Endothelial cell of umbilical vein (primary cell): ENCODE data around the gene KRT17. TPM values are rescaled to one million over a fixed set of nuclear protein-coding genes. Genes with fewer than 3 reads are reported as not detected.

Experiments
- BruUV-seq: library from RNA; stranded (reverse); fragments of 400-500 nt; replicated peaks from 2 replicates; lab custom pipeline; 2021; lab: Mats Ljungman, UMichigan
- CTCF ChIA-PET: fragments of 300-600, 350-600 bp; sonication (Branson Sonifier 250); formaldehyde crosslinking; loops from one replicate; lab custom pipeline; 2021; ENCODE audit warnings: antibody characterized with exemption, inconsistent platforms; lab: Charles Lee
- POLR2A ChIA-PET: fragments of 300-600, 350-600 bp; sonication (Branson Sonifier 250); formaldehyde crosslinking; loops from one replicate; lab custom pipeline; 2021; ENCODE audit warnings: antibody characterized with exemption, inconsistent platforms; lab: Charles Lee
- DNase-seq: peaks from one replicate; pipeline ENCODE4 v3.0.0-alpha.2; 2011; ENCODE audit warnings: low read depth, low spot score
- FAIRE-seq: peaks from 2 replicates; lab custom pipeline; 2011; peaks lifted over from hg19 to GRCh38; lab: Jason Lieb, UNC
- H2AFZ ChIP-seq: 2 replicates; pipeline ENCODE4 v1.6.0; 2012; ENCODE audit warnings: low read depth, low read length, control low read depth, inconsistent platforms
- H3K27ac ChIP-seq: 2 replicates; pipeline ENCODE4 v1.5.1; 2011; ENCODE audit warnings: low read depth, mild to moderate bottlenecking, control low read depth, low read length, moderate library complexity; ENCODE audit not compliant: insufficient read depth
- H3K27me3 ChIP-seq, 2 experiments: 2 replicates each; pipeline versions ENCODE4 v1.6.0 to v1.6.1; 2011; ENCODE audit warnings: low read length in 2 of 2, mixed read lengths in 1 of 2; ENCODE audit not compliant: control insufficient read depth in 2 of 2, insufficient read depth in 2 of 2
- H3K36me3 ChIP-seq, 2 experiments: 2 replicates in 1 of 2; 3 replicates in 1 of 2; pipeline ENCODE4 v1.5.1; 2011; ENCODE audit warnings: low read length in 2 of 2, mild to moderate bottlenecking in 1 of 2, moderate library complexity in 1 of 2; ENCODE audit not compliant: control insufficient read depth in 2 of 2, insufficient read depth in 2 of 2; ENCODE audit errors: extremely low read depth in 1 of 2
- H3K4me1 ChIP-seq: 3 replicates; pipeline ENCODE4 v1.5.1; 2011; ENCODE audit warnings: mild to moderate bottlenecking, low read length; ENCODE audit not compliant: control insufficient read depth, insufficient read depth; ENCODE audit errors: extremely low read depth
- H3K4me2 ChIP-seq: 2 replicates; pipeline ENCODE4 v1.6.1; 2011; ENCODE audit warnings: low read length, control low read depth, mixed read lengths; ENCODE audit not compliant: insufficient read depth
- H3K4me3 ChIP-seq, 3 experiments: fragments of 200-600 bp in 1 of 3; sonication (generic), shearing (Covaris generic) in 1 of 3; replicated peaks in 1 of 3; 2 replicates each; pipeline ENCODE4 v1.5.1; 2011 to 2016; ENCODE audit warnings: control low read depth in 3 of 3, low read length in 3 of 3, mild to moderate bottlenecking in 2 of 3, inconsistent platforms in 1 of 3, low read depth in 1 of 3, moderate library complexity in 1 of 3; ENCODE audit not compliant: insufficient read depth in 1 of 3
- H3K79me2 ChIP-seq: 2 replicates; pipeline ENCODE4 v1.6.0; 2012; ENCODE audit warnings: low read length, inconsistent platforms; ENCODE audit not compliant: control insufficient read depth, insufficient read depth
- H3K9ac ChIP-seq: replicated peaks from 2 replicates; pipeline ENCODE3; 2011; ENCODE audit warnings: low read length, control low read depth; ENCODE audit not compliant: insufficient read depth; ENCODE audit errors: extremely low read depth
- H3K9me1 ChIP-seq: replicated peaks from 3 replicates; pipeline ENCODE4 v1.6.0; 2011; ENCODE audit warnings: mild to moderate bottlenecking, low read length; ENCODE audit not compliant: control insufficient read depth, insufficient read depth; ENCODE audit errors: extremely low read depth
- H3K9me3 ChIP-seq: replicated peaks from 2 replicates; pipeline ENCODE4 v1.5.1; 2012; ENCODE audit warnings: low read length, inconsistent platforms; ENCODE audit not compliant: control insufficient read depth, insufficient read depth
- H4K20me1 ChIP-seq: replicated peaks from 2 replicates; pipeline ENCODE3; 2011; ENCODE audit warnings: mild to moderate bottlenecking, low read length; ENCODE audit not compliant: control insufficient read depth, insufficient read depth; ENCODE audit errors: extremely low read depth
- EZH2 ChIP-seq: IDR thresholded peaks from 2 replicates; pipeline ENCODE4 v1.6.1; 2012; ENCODE audit warnings: borderline replicate concordance, low read depth, mild to moderate bottlenecking, moderate library complexity, low read length, inconsistent platforms; ENCODE audit not compliant: severe bottlenecking
- JUN ChIP-seq: IDR thresholded peaks from 2 replicates; pipeline ENCODE4 v1.6.1; 2011; ENCODE audit warnings: borderline replicate concordance, low read depth; ENCODE audit not compliant: insufficient read length, insufficient read depth
- MAX ChIP-seq: IDR thresholded peaks from 2 replicates; pipeline ENCODE4 v1.6.1; 2011; ENCODE audit not compliant: insufficient read depth, insufficient read length
- POLR2A ChIP-seq: IDR thresholded peaks from 2 replicates; pipeline ENCODE4 v1.6.1; 2012; ENCODE audit warnings: low read depth, mild to moderate bottlenecking, control low read depth, low read length
- POLR2AphosphoS5 ChIP-seq: IDR thresholded peaks from 2 replicates; pipeline ENCODE4 v1.6.1; 2012; ENCODE audit warnings: low read depth, mild to moderate bottlenecking, control low read depth, low read length, moderate library complexity; ENCODE audit not compliant: insufficient read depth
- dilution Hi-C: fragments of 300-500 bp; cut with MboI; formaldehyde crosslinking; loops from one replicate; pipeline ENCODE4 v1.15.0; 2019; ENCODE audit warnings: low sequenced_read_pairs; ENCODE audit not compliant: extremely low pct_ligation_motif_present
- intact Hi-C: fragments of 100-400 bp; cut with micrococcal nuclease; formaldehyde crosslinking; loops from one replicate; pipeline ENCODE4 v1.10.0; 2022
- polyA plus RNA-seq, 4 experiments: library from polyadenylated mRNA; depleted of rRNA in 3 of 4; stranded (reverse) in 3 of 4; unstranded in 1 of 4; fragments of >200 nt; gene quantifications; 2 replicates each; pipeline versions ENCODE4 v1.2.1 to v1.2.3, GENCODE V29; 2011 to 2012; ENCODE audit warnings: missing spikeins in 1 of 4
- total RNA-seq: library from RNA; stranded (reverse); gene quantifications from 2 replicates; pipeline ENCODE4 v1.2.3, GENCODE V29; 2021
- TF ChIP-seq, protein P1 (sequence below), 2 donors: IDR thresholded peaks; 1 replicate in 1 of 2; 2 replicates in 1 of 2; pipeline ENCODE4 v1.5.1; 2011; ENCODE audit warnings: low read length in 2 of 2, mild to moderate bottlenecking in 2 of 2, moderate library complexity in 2 of 2, control low read depth in 1 of 2, inconsistent platforms in 1 of 2, low read depth in 1 of 2; ENCODE audit not compliant: insufficient read depth in 1 of 2; ENCODE audit errors: extremely low read depth in 1 of 2

Gene KRT17
- total and polyA plus RNA-seq, 2 donors (not counting 3 experiments of a cell fraction or from before 2014, with no cell fraction given) = 0.83 to 1.6 TPM

DNA sequence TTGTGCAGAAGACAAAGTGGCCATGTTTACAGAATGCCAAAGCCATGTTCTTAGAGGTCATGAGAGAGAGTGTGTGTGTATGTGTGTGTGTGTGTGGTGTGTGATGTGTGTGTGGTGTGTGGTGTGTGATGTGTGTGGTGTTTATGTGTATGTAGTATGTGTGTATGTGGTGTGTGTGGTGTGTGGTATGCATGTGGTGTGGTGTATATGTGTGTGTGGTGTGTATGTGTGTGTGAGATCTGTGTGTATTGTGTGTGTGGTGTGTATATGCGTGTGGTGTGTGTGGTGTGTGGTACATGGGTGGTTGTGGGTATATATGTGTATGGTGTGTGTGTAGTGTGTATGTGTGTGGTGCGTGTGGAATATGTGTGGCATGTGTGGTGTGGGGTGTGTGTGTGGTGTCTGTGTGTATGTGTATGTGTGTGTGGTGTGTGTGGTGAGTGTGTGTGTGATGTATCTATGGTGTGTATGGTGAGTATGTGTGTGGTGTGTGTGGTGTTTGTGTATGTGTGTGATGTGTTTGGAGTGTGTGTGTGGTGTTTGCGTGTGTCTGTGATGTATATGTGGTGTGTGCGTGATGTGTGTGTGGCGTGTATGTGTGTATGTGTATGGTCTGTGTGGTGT, 8.2 kb upstream of the KRT17 start:
- no TSS peak for BruUV-seq
- POLR2A ChIA-PET = no interaction called here
- CTCF ChIA-PET = no interaction called here

More for the DNA sequence above, 8.2 kb upstream of the KRT17 start:
- no peaks in the 10 kb centered on the region for H4K20me1 ChIP-seq
- no peak overlapping the region for H3K9ac ChIP-seq
- DNase-seq (no peak), FAIRE-seq (peak; percentile 18)
- H3K27me3 ChIP-seq = no peaks in the 10 kb centered on the region
- no peak overlapping the region for H3K4me2 ChIP-seq
- no peaks in the 10 kb centered on the region for H3K36me3 ChIP-seq
- H3K9me3 ChIP-seq = no peaks in the 10 kb centered on the region
- no peak overlapping the region for H2AFZ ChIP-seq
- H3K4me3 ChIP-seq = no peak overlapping the region
- H3K27ac ChIP-seq = no peak overlapping the region
- H3K9me1 ChIP-seq = no peaks in the 10 kb centered on the region
- dilution Hi-C loops = no loop called here
- no peak for TF ChIP-seq JUN
- TF ChIP-seq POLR2A = no peak
- TF ChIP-seq, protein P1, sequence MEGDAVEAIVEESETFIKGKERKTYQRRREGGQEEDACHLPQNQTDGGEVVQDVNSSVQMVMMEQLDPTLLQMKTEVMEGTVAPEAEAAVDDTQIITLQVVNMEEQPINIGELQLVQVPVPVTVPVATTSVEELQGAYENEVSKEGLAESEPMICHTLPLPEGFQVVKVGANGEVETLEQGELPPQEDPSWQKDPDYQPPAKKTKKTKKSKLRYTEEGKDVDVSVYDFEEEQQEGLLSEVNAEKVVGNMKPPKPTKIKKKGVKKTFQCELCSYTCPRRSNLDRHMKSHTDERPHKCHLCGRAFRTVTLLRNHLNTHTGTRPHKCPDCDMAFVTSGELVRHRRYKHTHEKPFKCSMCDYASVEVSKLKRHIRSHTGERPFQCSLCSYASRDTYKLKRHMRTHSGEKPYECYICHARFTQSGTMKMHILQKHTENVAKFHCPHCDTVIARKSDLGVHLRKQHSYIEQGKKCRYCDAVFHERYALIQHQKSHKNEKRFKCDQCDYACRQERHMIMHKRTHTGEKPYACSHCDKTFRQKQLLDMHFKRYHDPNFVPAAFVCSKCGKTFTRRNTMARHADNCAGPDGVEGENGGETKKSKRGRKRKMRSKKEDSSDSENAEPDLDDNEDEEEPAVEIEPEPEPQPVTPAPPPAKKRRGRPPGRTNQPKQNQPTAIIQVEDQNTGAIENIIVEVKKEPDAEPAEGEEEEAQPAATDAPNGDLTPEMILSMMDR (IDR thresholded peaks at IDR 0.05; ENCODE audit: extremely low read depth in 1 of 2, insufficient read depth in 1 of 2, low read depth in 1 of 2, low read length in 2 of 2) = no peak
- no peak for TF ChIP-seq MAX
- TF ChIP-seq POLR2AphosphoS5 = no peak
- TF ChIP-seq EZH2 = no peak
- intact Hi-C loops = no loop called here
- no peaks in the 10 kb centered on the region for H3K79me2 ChIP-seq
- no peaks in the 10 kb centered on the region for H3K4me1 ChIP-seq
